ENCODE results near the gene NT5DC2. TPM values are rescaled to one million over a fixed set of nuclear protein-coding genes. Genes with fewer than 3 reads are reported as not detected.

NT5DC2 gene
- total and polyA plus RNA-seq, 4 experiments from 2014 or later, result 1.3 to 5.8 (median 5.5) TPM; not detected in 1

DNA sequence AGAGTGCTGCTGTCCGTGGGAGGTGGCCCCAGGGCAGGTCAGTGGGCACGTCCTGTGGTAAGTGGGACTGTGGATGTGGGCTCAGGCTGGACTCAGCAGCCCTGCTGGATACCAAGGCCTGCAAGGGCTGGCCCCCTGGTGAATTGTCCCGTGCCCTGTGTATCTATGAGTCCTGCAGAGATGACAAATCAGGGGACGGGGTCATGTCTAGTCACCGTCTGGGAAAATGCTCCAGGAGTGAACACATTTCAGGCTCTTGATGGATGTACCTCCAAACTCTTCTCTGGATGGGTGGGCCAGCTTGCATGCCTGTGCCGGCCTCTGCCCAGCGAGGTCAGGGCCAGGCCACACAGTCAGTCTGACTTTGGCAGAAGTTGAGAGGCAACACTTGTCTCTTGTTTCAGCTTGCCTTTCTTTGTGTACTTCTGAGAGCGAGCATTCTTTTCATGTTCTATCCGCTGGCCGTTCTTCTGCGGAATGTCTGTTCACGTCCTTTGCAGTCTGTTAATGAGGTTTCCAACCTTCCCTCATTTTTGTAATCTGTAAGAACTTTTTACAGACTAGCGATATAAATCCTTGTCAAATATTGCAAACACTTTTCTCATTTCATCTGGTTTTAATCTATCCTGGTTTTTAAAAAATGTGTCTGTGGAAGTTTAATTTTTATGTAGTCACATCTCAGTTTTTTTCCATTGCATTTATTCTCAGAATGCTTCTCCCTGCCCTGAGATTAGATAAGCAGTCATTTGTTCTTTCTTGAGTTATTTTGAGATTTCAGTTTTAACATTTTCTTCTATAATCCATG, 49.9 kb downstream of the NT5DC2 start:
- no peaks in the 10 kb centered on the region for H3K9me3 Mint-ChIP-seq
- no peaks in the 10 kb centered on the region for H3K4me1 ChIP-seq (ENCODE audit: insufficient read depth, low read length)
- POLR2A ChIA-PET (ENCODE audit: partially characterized antibody), result no interaction called here
- CTCF ChIA-PET (ENCODE audit: partially characterized antibody), result no interaction called here
- intact Hi-C loops (cut with micrococcal nuclease), result no loop called here
- H3K4me3 ChIP-seq (ENCODE audit: low read length in 2 of 2), result no peak overlapping the region
- no peak overlapping the region for H3K27ac ChIP-seq (ENCODE audit: low read depth, low read length)
- DNase-seq, result no peak
- no peaks in the 10 kb centered on the region for H3K27me3 Mint-ChIP-seq
- H3K4me1 Mint-ChIP-seq, result peaks cover 0 to 3% (median 0%) of the 10 kb centered on the region in 4 donors
- peak overlapping the region in 3 of 7 donors; percentile 13 to 43 (median 24) for H3K27ac Mint-ChIP-seq
- no peaks in the 10 kb centered on the region for H3K9me3 ChIP-seq (ENCODE audit: control insufficient read depth in 1 of 2, low read length in 2 of 2)
- peaks cover 31 to 65% of the 10 kb centered on the region in 2 donors for H3K36me3 Mint-ChIP-seq
- peaks cover 44% of the 10 kb centered on the region for H3K36me3 ChIP-seq (ENCODE audit: insufficient read depth, low read length)
- H3K4me3 Mint-ChIP-seq, result no peak overlapping the region
- no peaks in the 10 kb centered on the region for H3K27me3 ChIP-seq (ENCODE audit: insufficient read depth, low read length)

DNA sequence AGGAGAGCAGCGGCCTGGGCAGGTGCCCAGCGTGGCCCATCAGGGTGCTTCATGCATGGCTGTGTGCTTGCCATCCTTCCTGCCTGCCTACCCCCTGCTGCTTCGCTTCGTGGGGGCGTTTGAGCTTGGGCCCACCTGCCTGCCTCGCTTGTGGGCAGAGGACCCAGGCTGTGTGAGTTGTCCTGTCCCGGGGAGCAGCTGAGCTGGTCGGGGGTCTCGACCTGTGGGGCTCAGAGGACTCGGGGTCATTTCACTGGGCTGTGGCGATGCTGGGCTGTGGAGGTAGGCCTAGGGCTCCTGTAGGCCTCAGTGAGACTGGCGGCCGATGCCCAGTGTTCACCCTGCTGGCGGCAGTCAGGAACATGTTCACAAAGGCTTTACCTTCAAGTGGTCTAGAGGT, 50.6 kb downstream of the NT5DC2 start:
- Mint-ChIP-seq H3K4me1 (peaks cover 0 to 3% (median 0%) of the 10 kb centered on the region in 4 donors), H3K4me3 (no peak overlapping the region), H3K36me3 (peaks cover 37 to 70% of the 10 kb centered on the region in 2 donors), H3K27ac (peak overlapping the region in 1 of 7 donors; percentile 38), H3K9me3 (no peaks in the 10 kb centered on the region), H3K27me3 (no peaks in the 10 kb centered on the region)
- H3K4me3 ChIP-seq (ENCODE audit: low read length in 2 of 2), result no peak overlapping the region
- H3K9me3 ChIP-seq (ENCODE audit: control insufficient read depth in 1 of 2, low read length in 2 of 2), result no peaks in the 10 kb centered on the region
- H3K27ac ChIP-seq (ENCODE audit: low read depth, low read length), result no peak overlapping the region
- no peaks in the 10 kb centered on the region for H3K4me1 ChIP-seq (ENCODE audit: insufficient read depth, low read length)
- peaks cover 51% of the 10 kb centered on the region for H3K36me3 ChIP-seq (ENCODE audit: insufficient read depth, low read length)
- POLR2A ChIA-PET (ENCODE audit: partially characterized antibody), result no interaction called here
- CTCF ChIA-PET (ENCODE audit: partially characterized antibody), result interaction anchor here (0.8 kb wide), 1 partner anchor 70 kb away, joined by 3 read pairs; no protein-coding TSS in a partner anchor
- no peak for DNase-seq
- no peaks in the 10 kb centered on the region for H3K27me3 ChIP-seq (ENCODE audit: insufficient read depth, low read length)
- intact Hi-C loops (cut with micrococcal nuclease), result no loop called here

DNA sequence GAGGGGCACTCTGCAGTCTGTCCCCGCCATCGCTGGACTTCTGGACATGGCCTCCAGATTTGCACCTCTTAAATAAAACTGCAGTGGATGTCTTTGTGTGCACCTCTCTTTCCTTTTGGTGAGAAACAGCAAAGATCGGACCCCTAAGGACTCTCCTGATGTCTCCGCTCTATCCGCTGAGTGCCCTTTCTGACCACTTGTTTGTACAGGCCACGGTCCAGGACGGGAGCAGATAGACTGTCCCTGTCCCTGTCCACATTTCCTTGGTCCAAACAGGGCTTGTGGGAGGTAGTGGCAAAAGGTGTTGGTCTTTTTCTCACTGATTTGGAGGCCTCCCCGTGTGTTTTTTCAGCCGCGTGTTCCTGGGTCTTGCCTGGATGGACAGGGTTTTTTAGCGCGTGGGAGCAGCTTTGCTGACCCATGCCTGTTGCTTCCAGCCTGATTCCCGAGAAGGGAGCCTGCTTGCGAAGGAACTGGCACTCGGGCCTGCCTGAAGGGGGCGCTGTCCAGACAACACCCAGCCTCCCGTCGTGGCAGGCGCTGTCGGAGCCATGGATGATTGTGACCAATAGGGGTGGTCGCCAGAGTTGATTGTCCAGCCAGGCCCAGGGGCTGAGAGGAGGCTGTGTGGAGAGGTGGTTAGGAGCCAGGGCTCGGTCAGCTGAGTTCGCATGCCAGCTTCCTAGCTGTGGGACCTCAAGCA, 51.7 kb downstream of the NT5DC2 start:
- Mint-ChIP-seq H3K4me3 (no peak overlapping the region), H3K27ac (no peak overlapping the region), H3K27me3 (no peaks in the 10 kb centered on the region), H3K9me3 (no peaks in the 10 kb centered on the region), H3K36me3 (peaks cover 34 to 71% of the 10 kb centered on the region in 2 donors), H3K4me1 (peaks cover 0 to 3% (median 0%) of the 10 kb centered on the region in 4 donors)
- peak in 1 of 5 donors; percentile 9 for DNase-seq
- intact Hi-C loops (cut with micrococcal nuclease), result no loop called here
- Histone ChIP-seq H3K4me3 (ENCODE audit: low read length in 2 of 2) (no peak overlapping the region), H3K4me1 (ENCODE audit: insufficient read depth, low read length) (no peaks in the 10 kb centered on the region), H3K27ac (ENCODE audit: low read depth, low read length) (no peak overlapping the region), H3K36me3 (ENCODE audit: insufficient read depth, low read length) (peaks cover 62% of the 10 kb centered on the region), H3K27me3 (ENCODE audit: insufficient read depth, low read length) (no peaks in the 10 kb centered on the region), H3K9me3 (ENCODE audit: control insufficient read depth in 1 of 2, low read length in 2 of 2) (no peaks in the 10 kb centered on the region)
- ChIA-PET CTCF (ENCODE audit: partially characterized antibody) (no interaction called here), POLR2A (ENCODE audit: partially characterized antibody) (no interaction called here)

DNA sequence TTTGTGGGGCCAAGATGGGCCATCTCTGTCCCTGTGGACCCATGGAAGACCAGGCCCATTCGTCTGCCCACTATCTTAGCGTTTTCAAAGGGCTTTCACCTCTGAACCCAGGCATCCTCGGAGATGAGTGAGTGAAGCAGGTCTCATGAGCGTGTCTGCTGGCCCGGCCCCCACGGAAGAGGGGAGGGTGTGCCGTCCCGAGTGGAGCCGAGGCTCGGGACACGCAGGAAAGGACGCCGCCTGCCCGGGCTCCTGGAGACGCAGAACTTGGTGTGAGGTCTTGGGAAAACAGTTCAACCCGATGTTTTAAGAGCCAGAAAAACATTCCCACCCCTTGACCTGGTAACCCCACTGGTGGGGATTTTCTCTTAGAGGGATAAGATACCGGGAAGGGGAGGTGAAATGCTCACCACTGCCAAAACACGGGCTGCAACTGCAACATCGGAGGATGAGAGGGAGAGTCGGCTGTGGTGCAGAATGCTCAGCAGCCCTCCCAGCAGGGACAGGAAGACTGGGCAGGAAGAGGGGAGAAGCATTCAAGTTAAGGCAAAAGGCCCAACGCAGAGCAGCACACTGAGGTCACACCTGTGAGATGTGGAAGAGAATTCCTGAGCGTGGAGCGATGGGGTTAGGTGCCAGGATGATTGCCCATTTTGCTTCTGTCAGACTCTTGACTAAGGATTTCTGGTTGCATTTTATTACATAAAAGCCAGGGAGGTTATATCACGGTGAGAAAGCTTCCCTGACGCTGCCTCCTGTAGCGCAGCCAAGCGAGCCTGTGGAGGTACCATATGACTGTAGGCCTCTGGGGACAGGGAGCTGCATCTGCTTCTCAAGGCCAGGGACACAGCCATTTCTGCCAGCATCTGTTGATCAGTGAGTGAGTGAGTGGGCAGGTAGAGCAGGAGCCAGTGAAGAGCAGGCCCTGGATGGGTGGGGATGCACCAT, 52.6 kb downstream of the NT5DC2 start:
- CTCF ChIA-PET (ENCODE audit: partially characterized antibody), result no interaction called here
- intact Hi-C loops (cut with micrococcal nuclease), result no loop called here

DNA sequence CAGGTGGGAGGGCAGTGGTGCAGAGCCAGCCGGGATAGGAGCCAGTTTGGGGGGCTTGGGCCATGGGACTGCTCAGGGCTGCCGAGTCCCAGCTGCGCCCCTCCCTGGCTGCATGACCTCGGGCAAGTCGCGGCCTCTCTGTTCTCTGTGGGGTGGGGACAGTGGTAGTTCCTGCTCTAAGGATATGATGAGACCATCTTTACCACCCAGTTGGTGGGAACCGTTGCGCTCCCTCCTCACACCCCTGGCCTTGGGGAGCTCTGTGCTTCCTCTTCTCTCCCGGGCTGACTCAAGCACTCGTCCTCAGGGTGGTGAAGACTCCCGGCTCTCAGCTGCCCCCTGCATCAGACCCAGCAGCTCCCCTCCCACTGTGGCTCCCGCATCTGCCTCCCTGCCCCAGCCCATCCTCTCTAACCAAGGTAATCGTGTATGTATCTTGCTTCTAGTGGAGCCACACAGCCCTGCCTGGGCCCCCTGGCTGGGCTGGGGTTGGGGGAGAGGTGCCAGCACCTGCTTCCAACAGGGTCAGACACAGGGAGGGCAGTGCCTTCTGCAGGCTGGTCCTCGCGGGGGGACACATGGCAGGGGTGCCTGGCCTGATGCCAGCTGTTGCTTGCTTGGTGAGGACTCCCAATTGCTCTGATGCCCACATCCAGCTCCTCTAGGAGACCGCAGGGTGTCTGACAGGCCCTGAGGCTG, 53.6 kb downstream of the NT5DC2 start:
- CTCF ChIA-PET (ENCODE audit: partially characterized antibody), result no interaction called here
- no peak for DNase-seq
- Histone ChIP-seq H3K27ac (ENCODE audit: low read depth, low read length) (no peak overlapping the region), H3K4me1 (ENCODE audit: insufficient read depth, low read length) (no peaks in the 10 kb centered on the region), H3K36me3 (ENCODE audit: insufficient read depth, low read length) (peaks cover 73% of the 10 kb centered on the region), H3K4me3 (ENCODE audit: low read length in 2 of 2) (no peak overlapping the region), H3K9me3 (ENCODE audit: control insufficient read depth in 1 of 2, low read length in 2 of 2) (no peaks in the 10 kb centered on the region), H3K27me3 (ENCODE audit: insufficient read depth, low read length) (no peaks in the 10 kb centered on the region)
- Mint-ChIP-seq H3K9me3 (no peaks in the 10 kb centered on the region), H3K4me3 (no peak overlapping the region), H3K4me1 (peaks cover 0 to 3% (median 0%) of the 10 kb centered on the region in 4 donors), H3K36me3 (peaks cover 37 to 75% of the 10 kb centered on the region in 2 donors), H3K27me3 (no peaks in the 10 kb centered on the region), H3K27ac (no peak overlapping the region)
- intact Hi-C loops (cut with micrococcal nuclease), result no loop called here
- POLR2A ChIA-PET (ENCODE audit: partially characterized antibody), result no interaction called here

More for the DNA sequence above, 52.6 kb downstream of the NT5DC2 start:
- H3K4me1 Mint-ChIP-seq, result peaks cover 0 to 3% (median 0%) of the 10 kb centered on the region in 4 donors
- no peak overlapping the region for H3K4me3 Mint-ChIP-seq
- POLR2A ChIA-PET (ENCODE audit: partially characterized antibody), result no interaction called here
- Histone ChIP-seq H3K9me3 (ENCODE audit: control insufficient read depth in 1 of 2, low read length in 2 of 2) (no peaks in the 10 kb centered on the region), H3K4me3 (ENCODE audit: low read length in 2 of 2) (no peak overlapping the region), H3K27ac (ENCODE audit: low read depth, low read length) (no peak overlapping the region), H3K36me3 (ENCODE audit: insufficient read depth, low read length) (peaks cover 70% of the 10 kb centered on the region), H3K27me3 (ENCODE audit: insufficient read depth, low read length) (no peaks in the 10 kb centered on the region), H3K4me1 (ENCODE audit: insufficient read depth, low read length) (no peaks in the 10 kb centered on the region)
- no peaks in the 10 kb centered on the region for H3K27me3 Mint-ChIP-seq
- DNase-seq, result no peak
- no peaks in the 10 kb centered on the region for H3K9me3 Mint-ChIP-seq
- H3K36me3 Mint-ChIP-seq, result peaks cover 34 to 74% of the 10 kb centered on the region in 2 donors
- no peak overlapping the region for H3K27ac Mint-ChIP-seq

DNA sequence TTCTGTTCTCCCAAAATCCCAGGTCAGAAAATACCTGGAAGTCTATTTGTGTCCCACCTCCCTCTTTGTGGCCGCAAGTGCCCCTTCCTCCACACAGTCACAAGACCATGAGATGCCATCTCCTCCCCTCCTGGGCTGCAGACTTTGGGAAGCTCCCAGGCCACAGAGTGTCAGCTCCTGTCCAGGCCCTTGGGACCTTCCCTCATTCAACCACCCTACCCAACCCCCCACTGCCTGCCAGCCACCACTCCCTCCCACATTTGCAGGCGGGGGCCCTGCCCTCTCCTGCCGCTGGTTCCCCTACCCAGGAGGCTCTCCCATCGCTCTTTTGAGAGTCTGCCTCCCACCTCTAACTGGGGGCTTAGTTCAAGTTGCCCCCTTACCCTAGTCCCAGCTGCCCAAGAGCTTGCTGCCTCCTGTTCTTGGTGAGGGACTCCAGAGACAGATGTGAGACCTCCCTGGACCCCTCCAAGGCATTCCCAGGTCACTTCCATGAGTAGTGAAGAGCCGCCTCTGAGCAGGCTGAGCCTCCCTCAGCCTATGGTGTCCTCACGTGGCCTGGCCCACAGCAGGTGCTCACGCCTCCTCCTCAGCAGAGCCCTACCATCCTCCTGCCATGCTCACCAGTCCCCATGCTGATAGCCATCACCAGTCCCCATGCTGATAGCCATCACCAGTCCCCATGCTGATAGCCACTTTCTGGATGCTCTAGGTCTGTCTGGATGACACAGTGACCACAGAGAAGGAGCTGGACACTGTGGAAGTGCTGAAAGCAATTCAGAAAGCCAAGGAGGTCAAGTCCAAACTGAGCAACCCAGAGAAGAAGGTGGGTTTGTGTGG, 54.4 kb downstream of the NT5DC2 start:
- no peak overlapping the region for H3K4me3 Mint-ChIP-seq
- Histone ChIP-seq H3K36me3 (ENCODE audit: insufficient read depth, low read length) (peaks cover 73% of the 10 kb centered on the region), H3K4me1 (ENCODE audit: insufficient read depth, low read length) (no peaks in the 10 kb centered on the region), H3K4me3 (ENCODE audit: low read length in 2 of 2) (no peak overlapping the region), H3K9me3 (ENCODE audit: control insufficient read depth in 1 of 2, low read length in 2 of 2) (no peaks in the 10 kb centered on the region), H3K27ac (ENCODE audit: low read depth, low read length) (no peak overlapping the region), H3K27me3 (ENCODE audit: insufficient read depth, low read length) (no peaks in the 10 kb centered on the region)
- POLR2A ChIA-PET (ENCODE audit: partially characterized antibody), result no interaction called here
- peaks cover 0 to 3% (median 0%) of the 10 kb centered on the region in 4 donors for H3K4me1 Mint-ChIP-seq
- H3K9me3 Mint-ChIP-seq, result no peaks in the 10 kb centered on the region
- no peaks in the 10 kb centered on the region for H3K27me3 Mint-ChIP-seq
- CTCF ChIA-PET (ENCODE audit: partially characterized antibody), result no interaction called here
- peak overlapping the region in 3 of 7 donors; percentile 22 to 76 (median 42) for H3K27ac Mint-ChIP-seq
- DNase-seq, result no peak
- H3K36me3 Mint-ChIP-seq, result peaks cover 42 to 77% of the 10 kb centered on the region in 2 donors
- intact Hi-C loops (cut with micrococcal nuclease), result no loop called here
